Hepatocyte (in vitro differentiated cells): ENCODE measurements around the gene CAP2. TPM values are rescaled to one million over a fixed set of nuclear protein-coding genes. Genes with fewer than 3 reads are reported as not detected.

Source experiments
- DNase-seq: peaks from one replicate; pipeline ENCODE4 v3.0.0-alpha.2; 2016; ENCODE audit warnings: low spot score
- H2AFZ ChIP-seq: fragments of 200-600 bp; sonication (generic); 2 replicates; pipeline ENCODE4 v1.6.0; 2016; ENCODE audit warnings: antibody characterized with exemption, mild to moderate bottlenecking
- H3K27ac ChIP-seq: fragments of 200-600 bp; sonication (generic); 2 replicates; pipeline ENCODE4 v1.5.1; 2016; ENCODE audit warnings: mild to moderate bottlenecking
- H3K27me3 ChIP-seq: fragments of 200-600 bp; sonication (generic); 2 replicates; pipeline ENCODE4 v1.6.1; 2016
- H3K36me3 ChIP-seq: fragments of 200-600 bp; sonication (generic); replicated peaks from 2 replicates; pipeline ENCODE4 v1.5.1; 2016; ENCODE audit warnings: low read depth; ENCODE audit not compliant: insufficient read depth
- H3K4me1 ChIP-seq: fragments of 200-600 bp; sonication (generic); 2 replicates; pipeline ENCODE4 v1.5.1; 2016; ENCODE audit warnings: mild to moderate bottlenecking, moderate library complexity; ENCODE audit not compliant: insufficient read depth
- H3K4me2 ChIP-seq: fragments of 200-600 bp; sonication (generic); 2 replicates; pipeline ENCODE4 v1.6.0; 2016
- H3K4me3 ChIP-seq: fragments of 200-600 bp; sonication (generic); 2 replicates; pipeline ENCODE4 v1.5.1; 2016; ENCODE audit warnings: mild to moderate bottlenecking
- H3K79me2 ChIP-seq: fragments of 200-600 bp; sonication (generic); 2 replicates; pipeline ENCODE4 v1.6.0; 2017; ENCODE audit warnings: mild to moderate bottlenecking
- H3K9me2 ChIP-seq: fragments of 200-600 bp; sonication (generic); replicated peaks from 2 replicates; pipeline ENCODE4 v1.6.0; 2017; ENCODE audit warnings: mild to moderate bottlenecking; ENCODE audit not compliant: insufficient read depth
- H3K9me3 ChIP-seq: fragments of 200-600 bp; sonication (generic); 2 replicates; pipeline ENCODE4 v1.5.1; 2016; ENCODE audit warnings: low read depth, mild to moderate bottlenecking
- H4K20me1 ChIP-seq: fragments of 200-600 bp; sonication (generic); 2 replicates; pipeline ENCODE4 v1.6.0; 2016; ENCODE audit warnings: mild to moderate bottlenecking; ENCODE audit not compliant: insufficient read depth, poor library complexity, severe bottlenecking
- EZH2 ChIP-seq: fragments of 200-600 bp; sonication (generic); IDR thresholded peaks from 2 replicates; pipeline ENCODE4 v1.6.1; 2016; ENCODE audit warnings: antibody characterized with exemption, mild to moderate bottlenecking, borderline replicate concordance
- EZH2phosphoT487 ChIP-seq: fragments of 200-600 bp; sonication (generic); IDR thresholded peaks from one replicate; pipeline ENCODE4 v1.6.1; 2018; ENCODE audit warnings: antibody characterized with exemption, mild to moderate bottlenecking, low read depth, moderate library complexity; ENCODE audit not compliant: unreplicated experiment, severe bottlenecking
- WGBS: methylation state at CpG from one replicate; pipeline ENCODE4 v1.1.6; 2016; ENCODE audit warnings: low lambda C conversion rate; ENCODE audit errors: missing lambda C conversion rate; 5-methylcytosine and 5-hydroxymethylcytosine counted together
- polyA plus RNA-seq: library from polyadenylated mRNA; unstranded; fragments of >200 nt; fragmentation: Nextera tagmentation; extraction: Ambion mirVana; gene quantifications from 2 replicates; pipeline ENCODE4 v1.2.1, GENCODE V29; 2016
- total RNA-seq: library from RNA; depleted of rRNA; stranded (reverse); fragments of >200 nt; gene quantifications from 2 replicates; pipeline ENCODE4 v1.2.3, GENCODE V29; 2014
- TF ChIP-seq, protein P1 (sequence below): fragments of 200-600 bp; sonication (generic); IDR thresholded peaks from 2 replicates; pipeline ENCODE4 v1.5.1; 2016; ENCODE audit warnings: antibody characterized with exemption, mild to moderate bottlenecking; ENCODE audit not compliant: poor library complexity

CAP2 gene
- total and polyA plus RNA-seq, 2 experiments from 2014 or later: 6.5 to 8.7 TPM

- H3K9me2 ChIP-seq: no peaks in the 10 kb centered on the region
- H3K4me3 ChIP-seq: no peak overlapping the region
- no peak for TF ChIP-seq EZH2phosphoT487
- TF ChIP-seq, protein P1, sequence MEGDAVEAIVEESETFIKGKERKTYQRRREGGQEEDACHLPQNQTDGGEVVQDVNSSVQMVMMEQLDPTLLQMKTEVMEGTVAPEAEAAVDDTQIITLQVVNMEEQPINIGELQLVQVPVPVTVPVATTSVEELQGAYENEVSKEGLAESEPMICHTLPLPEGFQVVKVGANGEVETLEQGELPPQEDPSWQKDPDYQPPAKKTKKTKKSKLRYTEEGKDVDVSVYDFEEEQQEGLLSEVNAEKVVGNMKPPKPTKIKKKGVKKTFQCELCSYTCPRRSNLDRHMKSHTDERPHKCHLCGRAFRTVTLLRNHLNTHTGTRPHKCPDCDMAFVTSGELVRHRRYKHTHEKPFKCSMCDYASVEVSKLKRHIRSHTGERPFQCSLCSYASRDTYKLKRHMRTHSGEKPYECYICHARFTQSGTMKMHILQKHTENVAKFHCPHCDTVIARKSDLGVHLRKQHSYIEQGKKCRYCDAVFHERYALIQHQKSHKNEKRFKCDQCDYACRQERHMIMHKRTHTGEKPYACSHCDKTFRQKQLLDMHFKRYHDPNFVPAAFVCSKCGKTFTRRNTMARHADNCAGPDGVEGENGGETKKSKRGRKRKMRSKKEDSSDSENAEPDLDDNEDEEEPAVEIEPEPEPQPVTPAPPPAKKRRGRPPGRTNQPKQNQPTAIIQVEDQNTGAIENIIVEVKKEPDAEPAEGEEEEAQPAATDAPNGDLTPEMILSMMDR: no peak
- no peak for TF ChIP-seq EZH2
- no peaks in the 10 kb centered on the region for H3K4me1 ChIP-seq
- H2AFZ ChIP-seq: no peak overlapping the region
- H3K4me2 ChIP-seq: no peak overlapping the region
- H3K27me3 ChIP-seq: no peaks in the 10 kb centered on the region
- WGBS: 100% methylated on average over 1 of the region's 1 CpG
- H4K20me1 ChIP-seq: no peaks in the 10 kb centered on the region
- H3K9me3 ChIP-seq: no peaks in the 10 kb centered on the region
- H3K36me3 ChIP-seq: no peaks in the 10 kb centered on the region
- no peaks in the 10 kb centered on the region for H3K79me2 ChIP-seq
- DNase-seq: no peak
- no peak overlapping the region for H3K27ac ChIP-seq
Observed at GRCh38 chr6:17448165-17448564, 54.8 kb downstream of the CAP2 start.

- Histone ChIP-seq H3K36me3 (no peaks in the 10 kb centered on the region), H4K20me1 (no peaks in the 10 kb centered on the region), H2AFZ (no peak overlapping the region), H3K27me3 (no peaks in the 10 kb centered on the region), H3K4me3 (no peak overlapping the region), H3K79me2 (no peaks in the 10 kb centered on the region), H3K27ac (no peak overlapping the region), H3K9me3 (no peaks in the 10 kb centered on the region), H3K4me1 (no peaks in the 10 kb centered on the region), H3K4me2 (no peak overlapping the region), H3K9me2 (no peaks in the 10 kb centered on the region)
- no peak for DNase-seq
- TF ChIP-seq, protein P1: no peak
- TF ChIP-seq EZH2phosphoT487 (no peak), EZH2 (no peak)
- 91% methylated on average over 1 of the region's 1 CpG for WGBS
Observed at GRCh38 chr6:17450397-17450796, 57.0 kb downstream of the CAP2 start.

DNA sequence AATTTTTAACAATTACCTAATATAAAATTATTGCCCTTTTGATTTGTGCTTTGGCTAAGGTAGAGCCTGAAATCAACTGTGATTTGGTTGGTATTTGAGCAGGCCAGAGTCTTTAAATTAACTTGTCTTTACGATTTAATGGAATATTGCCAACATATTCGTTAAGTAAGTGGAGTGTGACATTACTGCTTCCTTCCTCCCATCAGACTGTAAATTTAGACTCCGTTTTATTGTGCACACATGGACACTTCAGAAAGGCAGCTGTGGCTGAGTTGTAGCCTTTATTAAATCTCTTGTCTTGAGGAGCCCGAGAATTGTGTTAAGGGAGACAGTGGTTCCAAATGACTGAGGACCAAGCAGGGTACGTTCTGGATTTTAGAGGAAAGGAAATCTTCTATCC lies 57.4 kb downstream of the CAP2 start:
- no peak for TF ChIP-seq EZH2
- TF ChIP-seq, protein P1: no peak
- H3K4me1 ChIP-seq: no peaks in the 10 kb centered on the region
- 82% methylated on average over 5 of the region's 5 CpGs for WGBS
- H3K27ac ChIP-seq: no peak overlapping the region
- no peak for DNase-seq
- H3K9me2 ChIP-seq: no peaks in the 10 kb centered on the region
- no peak overlapping the region for H3K4me2 ChIP-seq
- H3K36me3 ChIP-seq: no peaks in the 10 kb centered on the region
- no peaks in the 10 kb centered on the region for H3K9me3 ChIP-seq
- no peak overlapping the region for H3K4me3 ChIP-seq
- no peaks in the 10 kb centered on the region for H3K79me2 ChIP-seq
- H4K20me1 ChIP-seq: no peaks in the 10 kb centered on the region
- no peak overlapping the region for H2AFZ ChIP-seq
- H3K27me3 ChIP-seq: no peaks in the 10 kb centered on the region

DNA sequence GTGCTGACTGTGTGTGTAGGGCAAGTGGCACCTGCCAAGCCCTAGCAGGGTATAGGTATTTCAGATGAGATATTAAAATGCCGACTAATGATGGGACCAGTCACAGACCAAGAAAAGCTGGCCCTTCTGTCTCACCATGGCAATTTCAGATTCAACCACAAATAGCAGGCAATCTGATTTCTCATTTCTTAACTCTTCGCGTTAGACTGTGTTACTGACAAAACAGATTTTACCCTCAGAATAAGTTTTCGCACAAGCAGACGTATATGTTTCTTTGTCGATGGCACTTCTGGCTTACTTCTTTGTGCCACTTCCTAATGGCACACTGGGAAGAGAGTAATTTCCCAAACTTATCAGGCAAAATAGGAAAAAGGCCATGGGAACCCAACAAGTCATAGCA lies 58.7 kb downstream of the CAP2 start:
- Histone ChIP-seq H3K36me3 (no peaks in the 10 kb centered on the region), H3K27me3 (no peaks in the 10 kb centered on the region), H3K9me2 (no peaks in the 10 kb centered on the region), H3K4me1 (no peaks in the 10 kb centered on the region), H4K20me1 (no peaks in the 10 kb centered on the region), H2AFZ (no peak overlapping the region), H3K27ac (no peak overlapping the region), H3K4me2 (no peak overlapping the region), H3K4me3 (no peak overlapping the region), H3K79me2 (no peaks in the 10 kb centered on the region), H3K9me3 (no peaks in the 10 kb centered on the region)
- 96% methylated on average over 6 of the region's 6 CpGs for whole genome bisulfite sequencing
- TF ChIP-seq EZH2phosphoT487 (no peak), EZH2 (no peak)
- TF ChIP-seq, protein P1: no peak
- no peak for DNase-seq
